GM12873 (cell line): ENCODE data around the gene IGSF21.

Experiments
- TF ChIP-seq, protein P1 (sequence below): IDR thresholded peaks from 2 replicates; pipeline ENCODE4 v1.5.1; 2012; ENCODE audit warnings: low read depth, mild to moderate bottlenecking, moderate library complexity, low read length, control low read depth; ENCODE audit not compliant: insufficient read depth; ENCODE audit errors: missing control alignments

Gene IGSF21

DNA sequence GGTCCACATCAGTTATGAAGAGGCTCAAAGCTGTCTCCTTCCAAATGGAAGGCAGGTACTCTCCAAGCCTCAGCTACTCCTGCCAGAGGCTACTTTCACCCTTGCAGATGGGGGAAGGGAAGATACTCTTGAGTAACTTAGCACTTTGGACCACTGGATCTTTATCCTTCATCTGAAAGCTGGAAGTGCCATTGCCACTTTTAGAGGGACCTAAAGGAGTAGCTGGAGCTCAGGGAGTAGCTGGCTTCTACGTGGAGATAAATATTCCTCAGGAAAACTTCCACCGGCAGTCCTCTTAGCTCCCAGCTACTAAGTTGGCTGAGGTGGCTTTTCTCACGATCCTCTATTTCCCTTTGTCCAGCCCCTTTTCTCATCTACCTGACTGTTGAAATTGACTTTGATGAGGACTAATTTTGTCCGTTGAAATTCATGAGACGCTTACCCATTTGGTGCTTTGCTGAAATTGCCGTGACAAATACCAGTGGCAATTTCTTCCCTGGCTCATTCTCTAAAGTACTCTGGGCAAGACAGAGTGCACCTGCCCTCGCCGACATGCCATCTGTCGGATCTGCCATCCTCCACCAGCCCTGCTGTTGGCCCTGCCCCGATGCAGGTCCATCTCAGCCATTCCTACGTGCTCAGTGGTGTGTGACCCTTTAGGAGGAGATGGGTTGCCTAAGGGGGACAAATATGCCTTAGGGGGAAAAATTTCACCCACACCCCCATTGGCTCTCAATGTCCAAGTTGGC lies 13.6 kb downstream of the IGSF21 start:
- TF ChIP-seq, protein P1, sequence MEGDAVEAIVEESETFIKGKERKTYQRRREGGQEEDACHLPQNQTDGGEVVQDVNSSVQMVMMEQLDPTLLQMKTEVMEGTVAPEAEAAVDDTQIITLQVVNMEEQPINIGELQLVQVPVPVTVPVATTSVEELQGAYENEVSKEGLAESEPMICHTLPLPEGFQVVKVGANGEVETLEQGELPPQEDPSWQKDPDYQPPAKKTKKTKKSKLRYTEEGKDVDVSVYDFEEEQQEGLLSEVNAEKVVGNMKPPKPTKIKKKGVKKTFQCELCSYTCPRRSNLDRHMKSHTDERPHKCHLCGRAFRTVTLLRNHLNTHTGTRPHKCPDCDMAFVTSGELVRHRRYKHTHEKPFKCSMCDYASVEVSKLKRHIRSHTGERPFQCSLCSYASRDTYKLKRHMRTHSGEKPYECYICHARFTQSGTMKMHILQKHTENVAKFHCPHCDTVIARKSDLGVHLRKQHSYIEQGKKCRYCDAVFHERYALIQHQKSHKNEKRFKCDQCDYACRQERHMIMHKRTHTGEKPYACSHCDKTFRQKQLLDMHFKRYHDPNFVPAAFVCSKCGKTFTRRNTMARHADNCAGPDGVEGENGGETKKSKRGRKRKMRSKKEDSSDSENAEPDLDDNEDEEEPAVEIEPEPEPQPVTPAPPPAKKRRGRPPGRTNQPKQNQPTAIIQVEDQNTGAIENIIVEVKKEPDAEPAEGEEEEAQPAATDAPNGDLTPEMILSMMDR, result no peak

DNA sequence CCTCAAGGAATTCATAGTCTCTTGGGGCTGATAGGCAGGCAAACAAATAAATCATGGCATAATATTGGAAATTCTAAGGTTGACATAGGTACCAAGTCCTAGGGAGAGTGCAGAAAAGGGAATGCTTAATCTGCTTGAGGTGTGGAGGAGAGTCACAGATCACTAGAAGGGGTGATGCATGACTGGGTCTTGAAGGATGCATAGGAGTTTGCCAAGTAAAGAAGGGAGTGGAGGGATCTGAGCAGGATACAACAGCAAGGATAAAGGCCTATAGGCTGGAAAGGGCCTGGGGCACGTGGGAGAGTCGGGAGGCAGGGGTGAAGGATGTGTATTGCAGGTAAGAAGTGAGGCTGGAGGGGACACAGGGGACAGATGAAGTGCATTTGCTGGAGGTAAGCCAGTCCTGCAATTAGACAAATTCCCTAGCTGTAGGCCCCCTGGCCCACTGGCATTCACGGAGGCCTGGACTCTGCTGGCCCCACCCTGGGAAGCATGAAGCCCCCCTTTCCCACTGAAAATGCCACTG lies 15.9 kb downstream of the IGSF21 start:
- TF ChIP-seq, protein P1, result no peak

DNA sequence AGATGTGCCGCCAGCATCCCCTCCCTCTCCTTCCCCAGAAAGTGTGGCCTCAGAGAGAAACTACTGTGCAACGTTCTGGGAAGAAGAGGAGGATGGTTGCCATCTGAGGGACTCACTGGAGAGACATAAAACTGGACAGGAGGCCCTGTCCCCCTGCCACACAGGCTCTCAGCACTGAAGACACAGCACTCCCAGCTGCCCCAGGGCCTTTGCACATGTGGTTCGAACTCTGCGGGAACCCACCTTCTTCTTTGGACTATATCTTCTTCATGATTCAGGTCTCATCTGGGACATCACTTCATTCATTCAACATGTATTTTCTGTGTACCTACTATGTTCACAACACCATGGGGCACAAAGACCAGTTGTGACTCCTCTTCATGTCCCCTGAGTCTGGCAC lies 17.4 kb downstream of the IGSF21 start:
- TF ChIP-seq, protein P1, result no peak

DNA sequence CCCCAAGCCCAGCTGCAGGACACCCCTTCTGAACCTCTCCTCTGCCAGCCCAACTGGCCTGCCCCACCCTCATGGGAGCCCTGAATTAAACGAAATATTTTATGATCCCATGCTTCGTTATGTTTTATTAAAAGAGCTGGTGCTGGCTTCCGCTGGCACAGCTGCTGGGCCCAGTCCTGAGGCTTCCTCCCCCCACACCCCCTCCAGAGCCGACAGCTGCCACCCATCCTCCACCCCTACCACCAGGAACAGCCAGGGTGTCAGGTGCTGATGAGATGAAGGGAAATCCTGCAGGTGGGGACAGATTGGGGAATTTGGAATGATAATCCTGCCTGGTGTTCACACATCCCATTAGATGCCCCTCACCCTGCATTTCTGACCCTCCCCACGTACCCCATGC lies 19.0 kb downstream of the IGSF21 start:
- TF ChIP-seq, protein P1, result no peak

DNA sequence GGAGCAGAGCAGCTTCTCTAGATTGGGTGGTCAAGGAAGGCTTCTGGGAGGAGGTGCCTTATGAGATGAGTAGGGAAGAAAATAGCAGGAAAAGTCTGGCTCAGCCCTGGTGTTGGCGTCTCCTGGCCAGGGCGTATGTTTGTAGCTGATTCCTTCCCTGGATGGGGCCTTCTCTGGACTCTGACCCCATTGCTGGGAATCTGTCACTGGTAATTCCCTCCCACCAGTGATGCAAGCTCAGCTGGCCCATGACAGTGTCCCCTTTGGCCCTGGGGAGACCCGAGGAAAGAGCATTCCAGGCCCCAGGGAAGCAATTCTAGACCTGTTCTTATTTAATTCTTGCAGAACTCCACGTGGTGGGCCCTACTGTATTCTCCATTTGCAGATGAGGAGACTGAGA lies 20.7 kb downstream of the IGSF21 start:
- TF ChIP-seq, protein P1, result no peak

DNA sequence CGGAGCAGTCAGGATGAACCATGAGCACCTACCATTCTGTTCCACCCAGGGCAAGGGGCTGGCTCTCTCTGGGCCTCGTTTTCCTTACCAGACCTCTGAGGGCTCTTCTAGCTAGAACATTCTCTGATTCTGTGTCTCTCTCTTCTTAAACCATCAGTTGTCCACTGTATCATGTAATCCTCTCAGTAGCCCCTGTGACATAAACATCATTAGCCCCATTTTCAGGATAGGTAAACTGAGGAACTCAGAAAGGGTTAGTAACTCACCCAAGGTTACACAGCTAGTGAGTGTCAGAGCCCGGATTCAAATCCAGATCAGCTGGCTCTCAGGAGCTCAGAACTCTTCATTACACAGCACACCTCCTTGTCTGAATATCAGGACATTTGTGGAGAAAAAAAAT lies 22.8 kb downstream of the IGSF21 start:
- TF ChIP-seq, protein P1, result no peak

DNA sequence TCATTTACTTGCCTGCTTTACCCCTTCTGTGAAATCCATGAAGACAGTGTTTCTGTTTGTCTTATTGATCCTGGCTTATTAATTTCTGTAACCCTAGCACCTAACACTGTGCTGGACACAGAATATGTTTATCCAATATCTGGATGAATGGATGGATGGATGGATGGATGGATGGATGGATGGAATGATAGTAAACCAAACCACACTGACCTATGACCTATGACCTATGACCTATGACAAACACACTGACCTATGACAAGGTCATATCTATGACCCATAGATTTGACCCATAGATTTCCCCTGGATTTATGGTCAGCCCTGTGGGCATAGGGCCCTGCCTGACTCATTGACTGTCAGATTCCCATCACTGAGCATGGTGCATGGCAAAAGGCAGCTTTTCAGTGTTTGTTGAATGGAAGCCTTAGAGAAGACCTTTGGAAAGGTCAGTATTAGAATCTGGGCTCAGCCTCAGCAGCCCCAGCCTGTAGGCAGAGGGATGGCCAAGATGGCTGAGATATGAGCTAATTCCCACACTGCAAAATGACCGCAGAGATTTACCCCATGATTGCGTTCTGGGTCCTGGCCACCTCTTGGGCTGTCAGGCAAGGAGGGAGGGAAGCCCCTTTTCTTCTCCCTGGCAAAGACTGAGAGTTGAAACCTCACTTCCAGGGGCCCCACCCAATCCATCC lies 24.6 kb downstream of the IGSF21 start:
- TF ChIP-seq, protein P1, result no peak
